HG03108 (cell line): Measurements from ENCODE around the gene FLT1.

Source experiments
- ATAC-seq: cut with Tn5 transposase; IDR thresholded peaks from one replicate; pipeline ENCODE4 v1.9.1; 2021; ENCODE audit warnings: moderate library complexity; ENCODE audit not compliant: unreplicated experiment

FLT1 gene

DNA sequence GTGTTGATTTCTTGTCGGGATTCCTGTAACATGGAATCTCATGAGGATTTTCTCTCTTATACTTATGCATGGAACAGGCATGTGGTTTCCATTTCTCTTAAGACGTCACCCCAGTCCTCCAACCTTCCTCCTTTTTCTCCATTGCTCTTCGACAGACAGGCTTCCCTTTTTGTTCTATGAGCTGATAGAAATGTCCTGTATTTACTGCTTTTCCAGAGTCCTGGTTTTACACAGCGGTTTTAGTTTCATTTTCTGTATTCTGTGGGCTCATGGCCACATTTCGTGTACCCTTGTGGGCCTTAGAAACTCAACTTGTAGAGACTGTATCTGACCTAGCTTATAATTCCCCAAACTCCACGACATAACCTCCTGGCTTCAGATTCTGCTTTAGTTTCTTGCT lies 243.5 kb downstream of the FLT1 start:
- no peak for ATAC-seq

DNA sequence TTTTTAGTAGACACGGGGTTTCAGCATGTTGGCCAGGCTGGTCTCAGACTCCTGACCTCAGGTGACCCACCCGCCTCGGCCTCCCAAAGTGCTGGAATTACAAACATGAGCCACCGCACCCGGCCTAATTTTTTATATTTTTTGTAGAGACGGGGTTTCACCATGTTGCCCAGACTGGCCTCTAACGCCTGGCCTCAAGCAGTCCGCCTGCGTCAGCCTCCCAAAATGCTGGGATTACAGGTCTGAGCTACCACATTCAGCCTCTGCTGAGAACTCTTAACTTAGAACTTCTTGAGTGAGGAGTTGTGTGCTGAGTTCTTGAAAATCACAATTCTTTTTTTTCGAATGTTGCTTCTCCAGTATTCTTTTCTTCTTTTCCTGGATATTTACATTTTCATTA lies 244.4 kb downstream of the FLT1 start:
- ATAC-seq, result no peak
